IMR-90 (cell line): Measurements from ENCODE around the gene CDON. TPM values are rescaled to one million over a fixed set of nuclear protein-coding genes. Genes with fewer than 3 reads are reported as not detected.

Source experiments
- ATAC-seq: fragments of 200-7000 bp; cut with Tn5 transposase; 2 replicates; pipeline ENCODE4 v1.9.1; 2020; ENCODE audit warnings: low read depth, mild to moderate bottlenecking, moderate library complexity
- BruUV-seq: library from RNA; stranded (reverse); fragments of 400-500 nt; replicated peaks from 2 replicates; lab custom pipeline; 2021; lab: Mats Ljungman, UMichigan
- CTCF ChIA-PET: fragments of 300-600 bp; formaldehyde crosslinking; extraction: SDS; loops from one replicate; lab custom pipeline; 2021; ENCODE audit warnings: antibody characterized with exemption; lab: Yijun Ruan, JAX
- POLR2A ChIA-PET: fragments of 300-600 bp; sonication (Branson Sonifier 250); formaldehyde crosslinking; loops from one replicate; lab custom pipeline; 2022; ENCODE audit warnings: antibody characterized with exemption; ENCODE audit not compliant: unreplicated experiment; lab: Charles Lee
- DNase-seq: peaks from one replicate; pipeline ENCODE4 v3.0.0; 2013
- H2AFZ ChIP-seq: replicated peaks from 2 replicates; pipeline ENCODE3; 2013; ENCODE audit warnings: low read length, mild to moderate bottlenecking; ENCODE audit not compliant: poor library complexity
- H2AK5ac ChIP-seq: 2 replicates; pipeline ENCODE4 v1.6.1; 2013; ENCODE audit warnings: low read depth, low read length, inconsistent platforms
- H2AK9ac ChIP-seq: replicated peaks from 2 replicates; pipeline ENCODE3; 2013; ENCODE audit warnings: mild to moderate bottlenecking, low read depth, low read length, moderate library complexity; ENCODE audit not compliant: poor library complexity
- H2BK120ac ChIP-seq: 2 replicates; pipeline ENCODE4 v1.6.1; 2013; ENCODE audit warnings: low read depth, low read length, inconsistent platforms
- H2BK15ac ChIP-seq: 3 replicates; pipeline ENCODE4 v1.6.1; 2013; ENCODE audit warnings: low read depth, low read length, inconsistent platforms
- H2BK20ac ChIP-seq: 2 replicates; pipeline ENCODE4 v1.6.1; 2013; ENCODE audit warnings: low read depth, mild to moderate bottlenecking, inconsistent platforms, low read length, moderate library complexity
- H2BK5ac ChIP-seq: 2 replicates; pipeline ENCODE4 v1.6.1; 2013; ENCODE audit warnings: mild to moderate bottlenecking, low read depth, low read length, inconsistent platforms; ENCODE audit not compliant: poor library complexity, severe bottlenecking
- H3K14ac ChIP-seq: replicated peaks from 2 replicates; pipeline ENCODE4 v1.6.1; 2013; ENCODE audit warnings: low read depth, low read length, inconsistent platforms
- H3K18ac ChIP-seq: 2 replicates; pipeline ENCODE4 v1.6.1; 2013; ENCODE audit warnings: low read depth, low read length, control low read depth
- H3K23ac ChIP-seq: 2 replicates; pipeline ENCODE4 v1.6.1; 2013; ENCODE audit warnings: low read depth, low read length, inconsistent platforms
- H3K27ac ChIP-seq: 2 replicates; pipeline ENCODE4 v1.5.1; 2013; ENCODE audit warnings: mild to moderate bottlenecking, control low read depth, low read length; ENCODE audit not compliant: insufficient read depth
- H3K27me3 ChIP-seq: 2 replicates; pipeline ENCODE4 v1.6.1; 2013; ENCODE audit warnings: low read length; ENCODE audit not compliant: control insufficient read depth, insufficient read depth
- H3K36me3 ChIP-seq: 2 replicates; pipeline ENCODE4 v1.6.1; 2013; ENCODE audit warnings: low read length, mixed read lengths; ENCODE audit not compliant: control insufficient read depth, insufficient read depth
- H3K4ac ChIP-seq: 2 replicates; pipeline ENCODE4 v1.6.1; 2013; ENCODE audit warnings: low read depth, low read length, inconsistent platforms
- H3K4me1 ChIP-seq: 2 replicates; pipeline ENCODE4 v1.6.1; 2013; ENCODE audit warnings: low read length, mixed read lengths; ENCODE audit not compliant: control insufficient read depth, insufficient read depth
- H3K4me2 ChIP-seq: 2 replicates; pipeline ENCODE4 v1.6.1; 2013; ENCODE audit warnings: low read depth, mild to moderate bottlenecking, control low read depth, low read length, moderate library complexity
- H3K4me3 ChIP-seq: 2 replicates; pipeline ENCODE4 v1.5.1; 2013; ENCODE audit warnings: low read depth, mild to moderate bottlenecking, control low read depth, low read length, moderate library complexity; ENCODE audit not compliant: insufficient read depth
- H3K56ac ChIP-seq: 2 replicates; pipeline ENCODE4 v1.6.1; 2013; ENCODE audit warnings: low read length, inconsistent platforms; ENCODE audit not compliant: insufficient read depth; ENCODE audit errors: extremely low read depth
- H3K79me1 ChIP-seq, 2 experiments: 2 replicates each; pipeline ENCODE4 v1.6.1; 2013; ENCODE audit warnings: low read length in 2 of 2, inconsistent platforms in 1 of 2, low read depth in 1 of 2
- H3K9ac ChIP-seq: 2 replicates; pipeline ENCODE4 v1.6.1; 2013; ENCODE audit warnings: low read depth, low read length, control low read depth
- H3K9me1 ChIP-seq: 2 replicates; pipeline ENCODE4 v1.6.1; 2013; ENCODE audit warnings: low read length, inconsistent platforms; ENCODE audit not compliant: insufficient read depth
- H3K9me3 ChIP-seq: 2 replicates; pipeline ENCODE4 v1.6.1; 2013; ENCODE audit warnings: low read length; ENCODE audit not compliant: control insufficient read depth, insufficient read depth
- H4K20me1 ChIP-seq: 2 replicates; pipeline ENCODE4 v1.6.1; 2013; ENCODE audit warnings: low read length, inconsistent platforms; ENCODE audit not compliant: insufficient read depth
- H4K5ac ChIP-seq: 2 replicates; pipeline ENCODE4 v1.6.1; 2013; ENCODE audit warnings: mild to moderate bottlenecking, low read depth, low read length, control low read depth
- H4K8ac ChIP-seq, 2 experiments: 2 replicates each; pipeline ENCODE4 v1.6.1; 2013; ENCODE audit warnings: low read depth in 2 of 2, low read length in 2 of 2, control low read depth in 1 of 2, inconsistent platforms in 1 of 2
- H4K91ac ChIP-seq: 2 replicates; pipeline ENCODE4 v1.6.1; 2013; ENCODE audit warnings: low read depth, low read length, inconsistent platforms; ENCODE audit not compliant: insufficient read depth
- CTCF ChIP-seq: conservative IDR thresholded peaks from 2 replicates; pipeline ENCODE4 v1.5.1; 2012; ENCODE audit warnings: mild to moderate bottlenecking, low read depth, low read length, improper control_type of control experiment
- FOS ChIP-seq: fragments of 150-350 bp; IDR thresholded peaks from 2 replicates; pipeline ENCODE4 v1.6.1; 2016; ENCODE audit warnings: low read depth, low read length
- MAFK ChIP-seq: IDR thresholded peaks from 2 replicates; pipeline ENCODE4 v1.6.1; 2012; ENCODE audit warnings: low read depth, low read length, improper control_type of control experiment
- MAZ ChIP-seq: IDR thresholded peaks from 2 replicates; pipeline ENCODE4 v1.6.1; 2012; ENCODE audit warnings: low read depth, mild to moderate bottlenecking, low read length, improper control_type of control experiment, moderate library complexity, borderline replicate concordance
- POLR2A ChIP-seq: IDR thresholded peaks from 2 replicates; pipeline ENCODE4 v1.6.1; 2012; ENCODE audit warnings: mild to moderate bottlenecking, low read depth, low read length
- RFX5 ChIP-seq: IDR thresholded peaks from 2 replicates; pipeline ENCODE4 v1.8.0; 2012; ENCODE audit warnings: low read depth, mild to moderate bottlenecking, low read length, moderate library complexity
- SMC3 ChIP-seq: fragments of 150-350 bp; IDR thresholded peaks from 2 replicates; pipeline ENCODE4 v1.6.1; 2016; ENCODE audit warnings: low read depth, mild to moderate bottlenecking, antibody characterized with exemption, low read length, moderate library complexity
- WGBS, 2 experiments: methylation state at CpG; one replicate each; pipeline versions ENCODE4 v1.1.5 to v1.1.7; 2013; ENCODE audit warnings: missing lambda C conversion rate in 2 of 2; ENCODE audit not compliant: insufficient read length in 1 of 2; ENCODE audit errors: extremely low coverage in 2 of 2; 5-methylcytosine and 5-hydroxymethylcytosine counted together
- dilution Hi-C: fragments of 300-500 bp; cut with HindIII; formaldehyde crosslinking; loops from one replicate; pipeline ENCODE4 v1.14.3; 2018; ENCODE audit warnings: low sequenced_read_pairs; ENCODE audit not compliant: unreplicated experiment
- in situ Hi-C: fragments of 300-500 bp; cut with MboI; formaldehyde crosslinking; loops from 3 replicates; pipeline ENCODE4 v1.14.3; 2019; ENCODE audit warnings: low sequenced_read_pairs, inconsistent platforms, mixed read lengths
- intact Hi-C: fragments of 100-400 bp; cut with micrococcal nuclease; formaldehyde crosslinking; loops from 2 replicates; pipeline ENCODE4 v1.10.0; 2022
- polyA plus RNA-seq, 3 experiments: library from polyadenylated mRNA; depleted of rRNA; stranded (reverse); fragments of >200 nt; gene quantifications; 2 replicates each; pipeline ENCODE4 v1.2.3, GENCODE V29; 2012; ENCODE audit warnings: low replicate concordance in 1 of 3
- total RNA-seq: library from RNA; depleted of rRNA; stranded (reverse); fragments of >200 nt; gene quantifications from 2 replicates; pipeline ENCODE4 v1.2.3, GENCODE V29; 2012

Gene CDON
- total and polyA plus RNA-seq, 2 of the 4 experiments (the other 2 are of a cell fraction) = 1.2 to 3.8 TPM

GRCh38 chr11:125935056-125935455 is 127.6 kb downstream of the CDON start:
- Histone ChIP-seq H3K4ac (no peak overlapping the region), H2BK120ac (no peak overlapping the region), H3K36me3 (no peaks in the 10 kb centered on the region), H2BK15ac (no peak overlapping the region), H3K23ac (no peak overlapping the region), H3K27ac (no peak overlapping the region), H4K91ac (no peak overlapping the region), H3K9me3 (no peaks in the 10 kb centered on the region), H4K20me1 (no peaks in the 10 kb centered on the region), H2AFZ (no peak overlapping the region), H3K4me3 (no peak overlapping the region), H2BK5ac (no peak overlapping the region), H3K9me1 (no peaks in the 10 kb centered on the region), H3K27me3 (peaks cover 27% of the 10 kb centered on the region), H3K4me2 (no peak overlapping the region), H3K14ac (no peak overlapping the region), H2AK5ac (no peak overlapping the region), H3K56ac (no peak overlapping the region), H2AK9ac (no peak overlapping the region), H4K8ac (no peak overlapping the region), H3K9ac (no peak overlapping the region), H3K4me1 (no peaks in the 10 kb centered on the region; the same call in 1 of the 2 replicates), H3K79me1 (no peaks in the 10 kb centered on the region), H4K5ac (no peak overlapping the region), H2BK20ac (no peak overlapping the region), H3K18ac (no peak overlapping the region)
- DNase-seq (no peak), ATAC-seq (no peak)
- 60% methylated on average over 1 of the region's 2 CpGs; no CpG with 5 or more reads in 1 of the 2 experiments for WGBS, 2 experiments
- in situ Hi-C loops = no loop called here
- CTCF ChIA-PET = no interaction called here
- POLR2A ChIA-PET = no interaction called here
- intact Hi-C loops = no loop called here
- TF ChIP-seq RFX5 (no peak), POLR2A (no peak), FOS (no peak), MAZ (no peak), MAFK (no peak), CTCF (no peak), SMC3 (no peak)
- BruUV-seq = no TSS peak
- dilution Hi-C loops = no loop called here
